NK-92 treated with Interleukin-12 subunit alpha and Interleukin-12 subunit beta, amount 100 ng/mL, for 24 hours (cell line): ENCODE measurements around the gene YWHAH.
"Not testable (repeated sequence)": the region's sequence is repeated elsewhere in the genome, so short reads cannot be mapped to it uniquely, and the experiment has no call there.

ENCODE experiments used
- DNase-seq: peaks from one replicate; lab custom pipeline; 2025; lab: John Stamatoyannopoulos, UW

YWHAH gene

GRCh38 chr22:31951194-31952093, 7.1 kb downstream of the YWHAH start:
- no peak for DNase-seq

GRCh38 chr22:31952094-31952401, 7.7 kb downstream of the YWHAH start:
- no peak for DNase-seq

DNA sequence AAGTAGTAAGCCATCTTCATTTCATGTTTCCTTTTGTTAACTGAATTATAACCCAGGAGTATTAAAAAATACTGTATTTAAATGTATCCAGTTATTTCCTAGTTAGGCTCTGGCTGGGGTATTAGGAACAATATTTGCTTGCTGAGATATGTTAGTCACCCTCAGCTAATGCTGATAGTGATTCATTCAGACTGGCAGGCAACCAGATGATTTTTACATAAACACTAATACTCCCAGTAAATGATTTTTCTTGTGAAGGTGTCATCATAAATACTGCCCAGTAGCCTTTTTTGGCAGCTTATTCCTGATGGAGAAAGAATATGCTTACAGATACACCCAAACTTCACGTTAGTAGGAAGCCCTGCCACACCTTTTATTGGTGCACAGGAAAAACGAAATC, 8.1 kb downstream of the YWHAH start:
- DNase-seq = no peak

DNA sequence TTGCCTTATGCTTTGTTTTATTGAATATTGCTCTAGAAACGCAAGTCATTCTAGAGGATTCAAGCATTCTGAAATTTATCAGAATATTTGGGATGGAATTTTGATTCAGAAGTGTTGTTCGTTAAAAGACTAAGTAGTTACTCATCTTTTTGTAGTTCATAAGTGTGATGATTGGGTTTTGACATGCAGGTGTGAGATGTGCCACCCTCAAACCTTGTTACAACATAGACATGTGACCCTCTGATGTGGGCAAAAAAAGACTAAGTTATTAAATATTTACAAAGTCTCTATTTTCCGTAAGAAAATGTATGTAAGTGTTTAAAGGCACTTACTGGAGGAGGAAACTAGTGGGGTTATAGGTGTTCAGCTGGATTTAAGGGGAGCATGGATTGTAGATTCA, 8.9 kb downstream of the YWHAH start:
- DNase-seq = no peak

GRCh38 chr22:31954535-31955523, 10.5 kb downstream of the YWHAH start:
- DNase-seq = no peak

GRCh38 chr22:31956360-31956759, 12.0 kb downstream of the YWHAH start:
- no peak for DNase-seq

DNA sequence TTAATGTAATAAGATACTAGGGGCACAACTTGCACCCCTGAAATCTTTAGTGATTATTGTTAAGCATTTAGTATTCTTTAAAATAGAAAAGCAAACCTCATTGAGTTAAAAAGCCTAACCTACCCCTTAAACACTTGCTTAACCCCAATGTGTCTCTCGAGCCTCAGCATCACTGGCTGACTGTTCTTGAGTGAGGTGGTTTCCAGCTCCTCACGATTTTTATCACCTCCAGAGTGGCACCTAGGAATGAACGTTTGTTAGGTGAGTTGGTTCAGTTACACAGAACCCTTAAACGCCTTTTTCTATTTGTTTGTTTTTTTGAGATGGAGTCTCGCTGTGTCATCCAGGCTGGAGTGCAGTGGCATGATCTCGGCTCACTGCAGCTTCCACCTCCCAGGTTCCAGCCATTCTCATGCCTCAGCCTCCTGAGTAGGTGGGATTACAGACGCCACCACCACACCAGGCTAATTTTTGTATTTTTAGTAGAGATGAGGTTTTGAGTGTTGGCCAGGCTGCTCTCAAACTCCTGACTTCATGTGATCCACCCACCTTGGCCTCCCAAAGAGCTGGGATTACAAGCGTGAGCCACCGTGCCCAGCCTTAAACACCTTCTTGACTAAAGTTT, 13.7 kb downstream of the YWHAH start:
- DNase-seq = no peak

- DNase-seq = no peak
These were observed 14.4 kb downstream of the YWHAH start for GRCh38 chr22:31958625-31959239.

DNA sequence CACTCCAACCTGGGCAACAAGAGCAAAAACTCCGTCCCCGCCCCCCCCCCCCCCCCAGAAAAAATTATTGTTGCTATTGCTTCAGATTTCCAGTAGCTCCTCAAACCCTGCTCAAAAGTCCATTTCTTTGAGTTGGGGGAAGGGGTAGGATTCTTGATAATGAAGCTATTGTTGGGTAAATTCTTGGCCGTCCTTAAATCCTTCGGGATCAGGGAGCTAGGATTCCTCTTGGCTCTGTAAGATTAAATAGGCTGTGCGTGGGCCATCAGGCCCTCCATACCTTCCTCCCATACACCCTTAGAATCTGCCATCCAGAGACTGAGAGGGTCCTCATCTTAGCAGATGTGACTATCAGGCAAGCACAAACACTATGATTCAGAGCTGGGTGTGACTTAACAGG, 16.4 kb downstream of the YWHAH start:
- no peak for DNase-seq

GRCh38 chr22:31962387-31963125, 18.2 kb downstream of the YWHAH start:
- no peak for DNase-seq

- DNase-seq = no peak
These were observed 23.7 kb downstream of the YWHAH start for GRCh38 chr22:31968022-31968421.

DNA sequence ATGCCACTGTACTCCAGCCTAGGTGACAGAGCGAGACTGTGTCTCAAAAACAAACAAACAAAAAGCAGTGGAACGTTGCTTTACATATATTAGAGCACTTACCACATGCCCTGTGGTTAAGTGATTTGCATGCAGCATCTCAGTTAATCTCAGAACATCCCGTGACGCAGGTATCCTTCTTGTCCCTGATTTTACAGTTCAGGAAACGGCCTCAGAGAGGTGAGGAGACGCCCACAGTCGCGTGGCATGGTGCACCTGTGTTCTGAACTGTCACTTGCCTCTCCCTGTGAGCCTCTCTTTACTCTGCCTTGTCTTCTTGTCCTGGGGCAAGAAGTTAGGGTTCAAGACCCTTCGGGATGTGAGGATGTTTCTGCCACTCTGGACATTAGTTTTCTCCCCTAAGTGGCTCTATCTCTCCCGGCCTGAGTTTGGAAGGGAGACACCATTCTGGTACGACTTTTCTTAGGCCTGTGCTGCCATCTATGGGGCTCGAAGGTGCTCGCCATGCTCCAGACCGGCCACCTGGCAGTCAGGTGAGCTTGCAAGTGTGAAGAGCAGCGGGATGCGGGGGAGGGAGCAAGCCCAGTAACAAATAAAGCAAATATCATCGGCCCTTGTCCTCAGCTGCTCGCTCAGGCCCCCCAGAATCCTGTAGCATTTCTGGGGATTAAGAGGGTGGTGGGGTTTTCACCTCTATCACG, 25.6 kb downstream of the YWHAH start:
- DNase-seq = peak; percentile 45

DNA sequence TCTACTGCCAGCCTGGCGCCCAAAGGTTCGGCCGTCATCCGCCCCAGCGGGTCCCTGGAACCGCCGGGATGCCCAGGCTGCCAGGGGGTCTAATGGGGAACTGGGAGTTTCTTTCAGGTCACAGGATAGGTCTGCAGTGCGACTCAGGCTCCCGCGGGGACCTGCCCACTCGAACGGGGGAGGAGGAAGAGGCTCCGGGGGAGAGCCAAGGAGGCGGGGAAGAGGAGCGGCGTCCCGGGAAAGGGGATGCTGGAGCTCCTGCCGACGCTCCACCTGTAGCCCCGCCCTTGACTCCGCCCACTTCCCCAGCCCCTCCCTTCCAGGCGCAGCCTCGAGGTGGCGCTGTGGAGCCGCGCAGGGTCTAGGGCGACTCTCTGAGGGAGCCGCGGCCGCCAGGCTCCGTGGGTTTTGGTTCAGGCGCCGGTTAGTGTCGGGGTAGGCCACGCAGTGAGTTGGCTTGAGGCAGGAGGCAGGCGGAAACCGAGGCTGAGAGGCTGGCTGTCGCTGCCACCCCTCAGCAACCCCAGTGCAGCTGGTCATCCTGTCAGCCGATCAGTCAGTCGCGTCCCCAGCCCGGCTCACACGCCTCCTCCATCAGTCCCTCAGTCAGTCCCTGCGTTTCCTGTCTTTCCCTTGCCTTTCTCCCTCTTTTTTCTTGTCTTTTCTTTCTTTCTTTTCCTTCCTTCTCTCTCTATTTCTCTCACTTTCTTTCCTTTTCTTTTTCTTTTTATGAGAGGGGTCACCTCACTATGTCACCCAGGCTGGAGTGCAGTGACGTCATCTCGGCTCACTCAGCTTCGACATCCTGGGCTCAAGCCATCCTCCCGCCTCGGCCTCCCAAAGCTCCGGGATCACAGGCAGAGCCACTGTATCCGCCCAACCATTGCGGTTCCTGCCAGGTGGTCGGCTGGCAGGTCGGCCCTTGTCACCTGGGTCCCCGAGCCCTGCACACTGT, 26.4 kb downstream of the YWHAH start:
- peak; percentile 59 for DNase-seq

- no peak for DNase-seq
These were observed 27.8 kb downstream of the YWHAH start for GRCh38 chr22:31972180-31972579.

- DNase-seq = no peak
These were observed 29.4 kb downstream of the YWHAH start for GRCh38 chr22:31973739-31974138.

DNA sequence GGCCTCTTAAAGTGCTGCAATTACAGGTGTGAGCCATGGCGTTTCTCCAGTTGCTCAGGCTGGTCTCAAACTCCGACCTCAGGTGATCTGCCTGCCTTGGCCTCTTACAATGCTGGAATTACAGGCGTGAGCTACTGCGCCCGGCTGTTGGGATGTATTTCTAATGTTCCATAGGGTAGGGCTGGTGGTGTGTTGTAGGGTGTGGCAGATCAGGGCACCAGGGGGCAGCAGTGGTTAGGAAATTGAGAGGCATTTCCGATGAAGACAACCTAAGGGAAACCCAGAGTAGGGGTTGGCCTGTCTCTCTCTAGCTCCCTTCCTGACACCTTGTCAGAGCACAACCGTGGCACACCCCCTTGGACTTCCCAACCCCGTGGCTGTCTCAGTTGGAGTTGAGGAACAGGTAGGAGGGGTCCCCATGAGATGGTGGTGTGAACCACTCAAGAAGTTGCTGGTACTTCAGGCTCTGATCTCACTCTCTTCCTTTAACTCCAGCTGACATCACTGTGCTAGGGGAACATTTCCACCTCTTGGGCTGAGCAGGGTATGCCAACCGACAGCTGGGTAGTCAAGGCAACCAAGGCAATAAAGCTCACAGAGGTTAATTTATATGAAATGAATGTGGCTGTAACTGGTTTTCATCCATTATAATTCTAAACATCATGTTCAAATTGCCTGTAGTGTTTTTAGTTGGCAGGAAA, 33.0 kb downstream of the YWHAH start:
- peak; percentile 58 for DNase-seq

DNA sequence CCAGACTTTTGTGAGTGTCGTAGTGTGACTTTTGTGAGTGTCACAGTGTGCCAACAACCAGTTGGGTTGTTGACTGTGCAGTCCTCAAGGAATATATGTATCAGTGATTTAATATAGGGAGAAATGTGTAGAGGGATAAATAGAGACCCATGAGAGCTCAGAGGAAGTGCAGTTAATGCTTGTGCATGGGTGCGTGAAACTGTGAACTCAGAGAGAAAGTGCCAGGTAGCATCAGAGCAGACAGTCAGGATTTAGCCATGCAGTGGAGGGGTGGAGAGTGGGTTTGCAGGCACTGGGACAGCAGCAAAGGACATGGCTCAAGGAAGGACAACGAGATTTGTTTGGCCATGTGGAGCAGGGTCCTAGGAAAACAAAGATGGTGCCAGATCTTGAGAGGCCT, 33.6 kb downstream of the YWHAH start:
- no peak for DNase-seq

DNA sequence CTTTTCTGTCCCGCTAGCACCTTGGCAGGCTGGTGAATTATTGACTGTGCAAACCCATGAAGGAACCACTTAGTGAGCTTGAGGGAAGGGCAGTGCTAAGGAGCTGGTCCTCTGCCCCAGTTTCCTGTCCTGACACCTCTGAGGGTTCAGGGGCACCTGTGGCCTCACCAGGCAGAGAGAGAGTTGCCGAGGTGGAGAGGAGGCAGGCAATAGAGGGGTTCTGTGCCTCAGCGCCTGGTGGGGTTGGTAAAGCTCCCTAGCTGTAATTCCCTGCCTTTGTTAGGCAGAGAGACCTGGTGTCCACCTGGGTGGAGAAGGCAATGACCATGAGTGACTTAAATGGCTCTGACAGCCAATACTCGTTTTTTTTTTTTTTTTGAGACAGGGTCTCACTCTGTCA, 36.3 kb downstream of the YWHAH start:
- no peak for DNase-seq

GRCh38 chr22:31981976-31982375, 37.6 kb downstream of the YWHAH start:
- not testable (repeated sequence) for DNase-seq
